AG10803 (cell line): ENCODE measurements around the gene EXT2.

Source experiments
- DNase-seq: peaks from one replicate; pipeline ENCODE4 v3.0.0; 2010; ENCODE audit warnings: low read depth
- H3K4me3 ChIP-seq: 2 replicates; pipeline ENCODE4 v1.5.1; 2011; ENCODE audit warnings: mild to moderate bottlenecking, low read length, control low read depth
- CTCF ChIP-seq: conservative IDR thresholded peaks from 2 replicates; pipeline ENCODE4 v1.5.1; 2011; ENCODE audit warnings: mild to moderate bottlenecking, low read length, control low read depth, inconsistent platforms

Gene EXT2

GRCh38 chr11:44147751-44148150, 52.3 kb downstream of the EXT2 start:
- DNase-seq: no peak
- no peak for TF ChIP-seq CTCF
- no peak overlapping the region for H3K4me3 ChIP-seq

GRCh38 chr11:44149651-44150050, 54.2 kb downstream of the EXT2 start:
- no peak overlapping the region for H3K4me3 ChIP-seq
- TF ChIP-seq CTCF: no peak
- DNase-seq: no peak

GRCh38 chr11:44150401-44150800, 54.9 kb downstream of the EXT2 start:
- H3K4me3 ChIP-seq: no peak overlapping the region
- TF ChIP-seq CTCF: no peak
- no peak for DNase-seq

GRCh38 chr11:44157019-44157418, 61.5 kb downstream of the EXT2 start:
- DNase-seq: no peak
- no peak overlapping the region for H3K4me3 ChIP-seq
- no peak for TF ChIP-seq CTCF

GRCh38 chr11:44158384-44158783, 62.9 kb downstream of the EXT2 start:
- DNase-seq: no peak
- TF ChIP-seq CTCF: no peak
- no peak overlapping the region for H3K4me3 ChIP-seq

GRCh38 chr11:44159848-44160721, 64.6 kb downstream of the EXT2 start:
- no peak for DNase-seq
- TF ChIP-seq CTCF: no peak
- no peak overlapping the region for H3K4me3 ChIP-seq

- no peak for DNase-seq
- H3K4me3 ChIP-seq: no peak overlapping the region
- no peak for TF ChIP-seq CTCF
These were observed 66.5 kb downstream of the EXT2 start for GRCh38 chr11:44162004-44162403.
